Measurements from ENCODE around the gene KRT222. TPM values are rescaled to one million over a fixed set of nuclear protein-coding genes. Genes with fewer than 3 reads are reported as not detected.

Gene KRT222
- total RNA-seq (0.19 TPM), polyA plus RNA-seq (0.84 TPM)
- long read RNA-seq, donor 1, result 0 reads
- long read RNA-seq, donor 2, result 0 reads
- long read RNA-seq, donor 3, result 0 reads
- long read RNA-seq, donor 4, result 0 reads
- long read RNA-seq, donor 5, result 0 reads
- long read RNA-seq, donor 6, result 0 reads
- long read RNA-seq, donor 7, result 0 reads
- long read RNA-seq, donor 8, result 0 reads
- long read RNA-seq, donor 9, result 0 reads
- long read RNA-seq, donor 10, result 0 reads

DNA sequence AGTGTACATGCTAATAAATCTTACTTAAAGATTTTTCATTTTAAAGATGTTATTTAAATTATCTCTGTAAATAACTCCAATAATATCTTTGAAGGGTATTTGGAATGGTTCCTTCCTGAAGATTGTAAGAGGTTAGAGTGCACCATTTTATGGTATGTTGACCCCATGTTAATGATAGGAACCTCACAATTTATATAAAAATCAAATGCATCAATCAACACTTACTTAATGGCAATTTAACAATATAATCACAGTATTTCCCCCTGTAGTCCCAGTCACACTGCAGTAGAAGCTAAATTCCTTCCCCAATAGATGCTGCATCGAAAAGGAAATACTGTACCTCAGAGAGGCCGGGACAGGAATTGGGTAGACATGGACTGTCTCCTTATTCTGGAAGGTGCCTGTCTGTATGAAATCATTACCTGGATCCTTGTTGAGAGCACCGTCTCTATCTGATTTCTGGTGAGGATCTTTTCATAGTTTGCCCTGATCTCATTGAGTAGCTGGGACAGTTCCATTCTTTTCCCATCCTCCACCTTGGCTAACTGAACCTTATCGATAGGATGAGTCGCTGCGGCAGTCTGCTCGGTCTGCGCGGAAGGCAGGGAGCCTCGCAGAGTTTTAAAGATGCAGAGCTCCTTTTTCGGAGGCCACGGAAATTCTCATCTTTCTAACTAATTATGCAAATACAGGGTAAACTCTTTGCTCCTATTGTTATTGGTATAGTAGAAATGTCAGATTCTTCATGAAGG, at the start of gene KRT222:
TSS of gene KRT222 (minus strand) at position 596 of the 752 bp plus-strand sequence. CDS start at position 518, 78 bp downstream.
- Histone ChIP-seq H3K4me1 (ENCODE audit: control insufficient read depth in 2 of 2, insufficient read depth in 2 of 2, low read length in 2 of 2) (peaks cover 0 to 2% of the 10 kb centered on the region in 2 donors), H3K4me3 (ENCODE audit: low read length in 2 of 2) (no peak within 1 kb of the TSS), H3K27me3 (ENCODE audit: control insufficient read depth in 2 of 2, insufficient read depth in 1 of 2, low read length in 1 of 2) (peaks cover 0 to 52% of the 10 kb centered on the region in 2 donors), H3K36me3 (ENCODE audit: control insufficient read depth in 2 of 2, insufficient read depth in 2 of 2, low read length in 1 of 2) (no peaks in the 10 kb centered on the region), H3K9me3 (ENCODE audit: control insufficient read depth in 2 of 2, insufficient read depth in 1 of 2, low read length in 1 of 2) (no peaks in the 10 kb centered on the region), H3K27ac (ENCODE audit: low read depth in 1 of 2, low read length in 1 of 2) (no peak within 1 kb of the TSS)
- no peak for DNase-seq (ENCODE audit: low read depth in 6 of 9, low spot score in 9 of 9)
- 13% methylated on average over 12 of the region's 12 CpGs for WGBS

DNA sequence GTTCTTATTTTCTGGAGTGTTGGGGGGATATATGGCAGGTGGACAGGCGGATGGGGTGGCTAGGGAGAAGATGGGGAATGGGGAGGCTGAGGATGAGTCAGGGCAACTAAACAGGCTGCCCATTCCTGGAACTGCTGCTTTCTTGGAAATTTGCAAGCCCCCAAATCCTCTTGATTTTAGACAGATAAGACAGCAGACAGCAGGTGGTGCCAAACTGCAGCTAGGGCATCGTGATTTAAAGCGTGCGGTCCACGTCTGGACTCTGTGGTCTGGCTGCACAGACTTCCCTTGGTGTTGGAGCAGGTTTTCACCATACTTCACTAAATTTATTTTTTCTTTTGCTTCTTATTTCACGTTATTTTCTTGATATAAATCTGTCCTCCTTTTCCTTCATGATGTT, 49.5 kb upstream of the KRT222 start:
- no peak overlapping the region for H3K27ac ChIP-seq (ENCODE audit: low read depth in 1 of 2, low read length in 1 of 2)
- H3K27me3 ChIP-seq (ENCODE audit: control insufficient read depth in 2 of 2, insufficient read depth in 1 of 2, low read length in 1 of 2), result peaks cover 0 to 6% of the 10 kb centered on the region in 2 donors
- WGBS, result 78% methylated on average over 6 of the region's 6 CpGs
- no peak overlapping the region for H3K4me3 ChIP-seq (ENCODE audit: low read length in 2 of 2)
- no peak for DNase-seq (ENCODE audit: low read depth in 6 of 9, low spot score in 9 of 9)
- no peaks in the 10 kb centered on the region for H3K4me1 ChIP-seq (ENCODE audit: control insufficient read depth in 2 of 2, insufficient read depth in 2 of 2, low read length in 2 of 2)
- no peaks in the 10 kb centered on the region for H3K36me3 ChIP-seq (ENCODE audit: control insufficient read depth in 2 of 2, insufficient read depth in 2 of 2, low read length in 1 of 2)
- no peaks in the 10 kb centered on the region for H3K9me3 ChIP-seq (ENCODE audit: control insufficient read depth in 2 of 2, insufficient read depth in 1 of 2, low read length in 1 of 2)

DNA sequence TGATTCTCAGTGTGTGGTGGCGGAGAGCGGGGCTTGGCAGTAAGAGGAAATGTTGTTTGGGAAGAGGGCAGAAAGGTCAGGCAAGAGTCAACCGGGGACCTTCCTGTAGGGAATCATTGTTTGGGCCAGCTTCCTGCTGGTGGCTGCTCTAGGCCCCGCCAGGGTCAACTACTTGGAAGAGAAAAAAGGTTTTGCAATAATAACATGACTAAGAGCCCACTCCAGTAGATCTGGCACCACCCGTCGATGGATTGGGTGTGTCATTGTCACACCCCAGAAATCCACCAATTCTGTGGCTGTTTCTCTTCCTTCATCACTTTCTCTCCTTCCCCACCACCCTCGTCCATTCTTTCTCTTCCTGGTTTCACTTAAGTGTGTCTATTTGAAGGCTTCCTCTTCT, 42.8 kb upstream of the KRT222 start:
- no peak overlapping the region for H3K27ac ChIP-seq (ENCODE audit: low read depth in 1 of 2, low read length in 1 of 2)
- DNase-seq (ENCODE audit: low read depth in 6 of 9, low spot score in 9 of 9), result no peak
- no peaks in the 10 kb centered on the region for H3K9me3 ChIP-seq (ENCODE audit: control insufficient read depth in 2 of 2, insufficient read depth in 1 of 2, low read length in 1 of 2)
- H3K4me1 ChIP-seq (ENCODE audit: control insufficient read depth in 2 of 2, insufficient read depth in 2 of 2, low read length in 2 of 2), result no peaks in the 10 kb centered on the region
- H3K27me3 ChIP-seq (ENCODE audit: control insufficient read depth in 2 of 2, insufficient read depth in 1 of 2, low read length in 1 of 2), result peaks cover 2 to 9% of the 10 kb centered on the region in 2 donors
- WGBS, result 73% methylated on average over 7 of the region's 7 CpGs
- no peak overlapping the region for H3K4me3 ChIP-seq (ENCODE audit: low read length in 2 of 2)
- no peaks in the 10 kb centered on the region for H3K36me3 ChIP-seq (ENCODE audit: control insufficient read depth in 2 of 2, insufficient read depth in 2 of 2, low read length in 1 of 2)

DNA sequence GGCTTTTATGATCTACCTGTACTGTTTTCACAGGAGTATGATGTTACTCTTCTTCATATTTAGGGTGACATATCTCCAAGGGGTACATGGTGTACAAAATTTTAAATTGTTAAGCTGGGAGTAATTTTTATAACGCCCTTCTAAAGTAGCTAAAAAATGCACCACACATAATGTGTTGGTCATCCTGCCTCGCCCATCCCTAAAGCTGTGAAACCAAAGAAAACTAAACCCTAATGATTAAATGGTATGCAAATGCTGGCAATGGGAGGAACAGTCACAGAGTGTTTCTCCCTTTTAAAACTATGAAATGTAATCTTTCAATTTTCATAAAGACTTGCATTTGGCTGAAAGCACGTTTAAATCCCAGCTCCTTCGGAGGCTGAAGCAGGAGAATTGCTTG, 40.6 kb upstream of the KRT222 start:
- no peak overlapping the region for H3K4me3 ChIP-seq (ENCODE audit: low read length in 2 of 2)

DNA sequence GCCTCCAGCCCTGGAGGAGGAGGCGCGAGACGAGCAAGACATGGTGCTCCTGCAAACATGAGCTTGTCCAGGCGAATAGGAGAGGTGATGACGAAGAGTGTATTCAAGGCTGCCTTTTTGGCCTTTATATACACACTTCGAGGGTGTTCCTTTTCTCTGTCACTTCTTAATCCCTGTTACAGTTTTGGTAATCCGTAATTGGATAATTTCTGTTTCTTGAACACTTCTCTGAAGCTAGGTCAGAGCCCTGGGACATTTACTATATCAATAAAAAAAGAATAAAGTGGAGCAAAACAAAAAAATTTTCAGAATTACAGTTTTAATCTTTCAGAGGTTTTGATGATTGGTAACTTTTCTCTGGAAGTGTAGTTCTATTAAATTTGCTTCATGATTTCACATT, 38.7 kb upstream of the KRT222 start, which contains the start of gene KRT24:
TSS of gene KRT24 (minus strand) at position 101 of the 400 bp plus-strand sequence. CDS start at position 42, 59 bp downstream.
- no peak within 1 kb of the TSS for H3K4me3 ChIP-seq (ENCODE audit: low read length in 2 of 2)
- H3K27me3 ChIP-seq (ENCODE audit: control insufficient read depth in 2 of 2, insufficient read depth in 1 of 2, low read length in 1 of 2), result peaks cover 2 to 13% of the 10 kb centered on the region in 2 donors
- no peak within 1 kb of the TSS for H3K27ac ChIP-seq (ENCODE audit: low read depth in 1 of 2, low read length in 1 of 2)
- no peak for DNase-seq (ENCODE audit: low read depth in 6 of 9, low spot score in 9 of 9)
- 95% methylated on average over 7 of the region's 7 CpGs for WGBS
- H3K4me1 ChIP-seq (ENCODE audit: control insufficient read depth in 2 of 2, insufficient read depth in 2 of 2, low read length in 2 of 2), result no peaks in the 10 kb centered on the region
- H3K36me3 ChIP-seq (ENCODE audit: control insufficient read depth in 2 of 2, insufficient read depth in 2 of 2, low read length in 1 of 2), result no peaks in the 10 kb centered on the region
- H3K9me3 ChIP-seq (ENCODE audit: control insufficient read depth in 2 of 2, insufficient read depth in 1 of 2, low read length in 1 of 2), result no peaks in the 10 kb centered on the region

More for the DNA sequence above, 40.6 kb upstream of the KRT222 start:
- DNase-seq (ENCODE audit: low read depth in 6 of 9, low spot score in 9 of 9), result no peak
- Histone ChIP-seq H3K27ac (ENCODE audit: low read depth in 1 of 2, low read length in 1 of 2) (no peak overlapping the region), H3K36me3 (ENCODE audit: control insufficient read depth in 2 of 2, insufficient read depth in 2 of 2, low read length in 1 of 2) (no peaks in the 10 kb centered on the region), H3K27me3 (ENCODE audit: control insufficient read depth in 2 of 2, insufficient read depth in 1 of 2, low read length in 1 of 2) (peaks cover 2 to 13% of the 10 kb centered on the region in 2 donors), H3K9me3 (ENCODE audit: control insufficient read depth in 2 of 2, insufficient read depth in 1 of 2, low read length in 1 of 2) (no peaks in the 10 kb centered on the region), H3K4me1 (ENCODE audit: control insufficient read depth in 2 of 2, insufficient read depth in 2 of 2, low read length in 2 of 2) (no peaks in the 10 kb centered on the region)
- WGBS, result 80% methylated on average over 4 of the region's 4 CpGs

DNA sequence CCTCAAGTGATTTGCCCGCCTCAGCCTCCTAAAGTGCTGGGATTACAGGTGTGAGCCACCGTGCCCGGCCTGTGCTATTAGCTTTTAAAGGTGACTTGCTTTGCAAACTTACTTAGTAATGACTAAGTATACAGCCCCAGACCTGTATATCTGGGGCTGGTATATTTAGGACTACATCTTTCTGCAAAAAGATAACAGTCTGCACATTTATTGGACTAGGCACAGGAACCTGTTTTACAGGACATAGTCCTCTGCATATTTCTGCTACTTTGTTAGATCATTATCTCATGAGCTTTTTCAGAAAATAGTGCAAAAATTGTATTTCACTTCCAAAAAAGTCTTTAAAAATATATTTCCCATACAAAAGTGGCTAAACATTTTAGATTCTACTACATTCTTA, 37.3 kb upstream of the KRT222 start:
- H3K27me3 ChIP-seq (ENCODE audit: control insufficient read depth in 2 of 2, insufficient read depth in 1 of 2, low read length in 1 of 2), result peaks cover 0 to 11% of the 10 kb centered on the region in 2 donors
- no peaks in the 10 kb centered on the region for H3K4me1 ChIP-seq (ENCODE audit: control insufficient read depth in 2 of 2, insufficient read depth in 2 of 2, low read length in 2 of 2)
- no peak for DNase-seq (ENCODE audit: low read depth in 6 of 9, low spot score in 9 of 9)
- no peaks in the 10 kb centered on the region for H3K36me3 ChIP-seq (ENCODE audit: control insufficient read depth in 2 of 2, insufficient read depth in 2 of 2, low read length in 1 of 2)
- H3K27ac ChIP-seq (ENCODE audit: low read depth in 1 of 2, low read length in 1 of 2), result no peak overlapping the region
- H3K9me3 ChIP-seq (ENCODE audit: control insufficient read depth in 2 of 2, insufficient read depth in 1 of 2, low read length in 1 of 2), result no peaks in the 10 kb centered on the region
- no peak overlapping the region for H3K4me3 ChIP-seq (ENCODE audit: low read length in 2 of 2)
- WGBS, result 97% methylated on average over 3 of the region's 3 CpGs

DNA sequence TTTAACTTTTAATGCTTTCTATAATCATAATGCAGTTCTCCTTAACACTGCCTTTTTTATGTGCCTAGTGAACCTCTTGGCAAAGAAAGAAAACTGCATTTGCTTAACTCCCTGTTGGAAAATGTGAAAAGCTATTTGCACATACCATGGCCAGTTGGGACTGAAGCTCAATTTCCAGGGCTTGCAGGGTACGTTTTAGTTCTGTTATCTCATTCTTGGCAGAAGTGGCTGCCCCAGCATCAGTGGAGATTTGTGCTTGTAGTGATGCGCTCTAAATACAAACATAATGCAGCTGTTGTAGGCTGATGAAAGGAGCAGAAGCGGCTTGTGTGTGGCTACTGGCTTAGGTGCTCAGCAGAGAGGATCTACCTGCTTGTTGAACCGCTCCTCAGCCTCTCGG, 34.9 kb upstream of the KRT222 start:
- no peaks in the 10 kb centered on the region for H3K36me3 ChIP-seq (ENCODE audit: control insufficient read depth in 2 of 2, insufficient read depth in 2 of 2, low read length in 1 of 2)
- no peaks in the 10 kb centered on the region for H3K4me1 ChIP-seq (ENCODE audit: control insufficient read depth in 2 of 2, insufficient read depth in 2 of 2, low read length in 2 of 2)
- no peak overlapping the region for H3K4me3 ChIP-seq (ENCODE audit: low read length in 2 of 2)
- WGBS, result 75% methylated on average over 5 of the region's 5 CpGs
- H3K27ac ChIP-seq (ENCODE audit: low read depth in 1 of 2, low read length in 1 of 2), result no peak overlapping the region
- no peaks in the 10 kb centered on the region for H3K9me3 ChIP-seq (ENCODE audit: control insufficient read depth in 2 of 2, insufficient read depth in 1 of 2, low read length in 1 of 2)
- DNase-seq (ENCODE audit: low read depth in 6 of 9, low spot score in 9 of 9), result no peak
- H3K27me3 ChIP-seq (ENCODE audit: control insufficient read depth in 2 of 2, insufficient read depth in 1 of 2, low read length in 1 of 2), result peaks cover 0 to 16% of the 10 kb centered on the region in 2 donors

DNA sequence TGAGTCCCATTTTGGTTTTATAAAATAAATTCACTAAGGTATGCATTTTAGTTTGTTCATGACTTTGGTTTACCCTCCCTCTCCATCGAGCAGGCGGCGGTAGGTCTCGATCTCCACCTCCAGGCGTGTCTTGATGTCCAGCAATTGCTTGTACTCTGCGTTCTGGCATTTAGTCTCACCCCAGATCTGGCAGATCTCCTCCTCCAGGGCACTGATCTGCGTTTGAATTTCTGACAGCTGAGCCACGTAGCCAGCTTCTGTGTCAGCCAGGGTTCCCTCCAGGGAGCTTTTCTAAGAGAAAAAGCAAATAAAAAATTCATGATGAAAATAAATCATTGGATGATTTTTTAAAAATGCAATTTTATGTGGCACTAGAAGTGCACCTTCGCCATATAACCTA, 34.4 kb upstream of the KRT222 start:
- H3K27ac ChIP-seq (ENCODE audit: low read depth in 1 of 2, low read length in 1 of 2), result no peak overlapping the region
- H3K4me1 ChIP-seq (ENCODE audit: control insufficient read depth in 2 of 2, insufficient read depth in 2 of 2, low read length in 2 of 2), result no peaks in the 10 kb centered on the region
- no peaks in the 10 kb centered on the region for H3K9me3 ChIP-seq (ENCODE audit: control insufficient read depth in 2 of 2, insufficient read depth in 1 of 2, low read length in 1 of 2)
- peaks cover 0 to 15% of the 10 kb centered on the region in 2 donors for H3K27me3 ChIP-seq (ENCODE audit: control insufficient read depth in 2 of 2, insufficient read depth in 1 of 2, low read length in 1 of 2)
- 88% methylated on average over 9 of the region's 9 CpGs for WGBS
- DNase-seq (ENCODE audit: low read depth in 6 of 9, low spot score in 9 of 9), result no peak
- no peaks in the 10 kb centered on the region for H3K36me3 ChIP-seq (ENCODE audit: control insufficient read depth in 2 of 2, insufficient read depth in 2 of 2, low read length in 1 of 2)
- H3K4me3 ChIP-seq (ENCODE audit: low read length in 2 of 2), result no peak overlapping the region

DNA sequence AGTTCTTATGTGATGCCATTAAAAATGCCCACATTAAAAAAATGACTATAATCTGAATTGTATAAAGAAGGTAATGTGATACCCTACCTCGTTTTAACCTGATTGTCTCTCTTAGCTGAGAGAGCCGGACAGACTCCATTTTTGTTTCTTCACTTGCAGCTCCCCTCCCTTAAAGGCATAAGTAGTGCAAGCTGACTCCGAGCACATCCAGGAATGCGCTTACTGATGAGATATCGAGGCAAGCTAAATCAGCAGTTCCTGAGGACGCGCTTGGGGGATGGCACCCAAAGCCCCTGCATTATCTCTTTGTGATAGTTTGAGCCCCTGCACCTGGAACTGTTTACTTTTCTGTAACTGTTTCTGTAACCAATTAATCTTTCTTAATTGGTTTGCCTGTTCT, 32.3 kb upstream of the KRT222 start:
- Histone ChIP-seq H3K4me1 (ENCODE audit: control insufficient read depth in 2 of 2, insufficient read depth in 2 of 2, low read length in 2 of 2) (no peaks in the 10 kb centered on the region), H3K27ac (ENCODE audit: low read depth in 1 of 2, low read length in 1 of 2) (no peak overlapping the region), H3K4me3 (ENCODE audit: low read length in 2 of 2) (no peak overlapping the region), H3K36me3 (ENCODE audit: control insufficient read depth in 2 of 2, insufficient read depth in 2 of 2, low read length in 1 of 2) (no peaks in the 10 kb centered on the region), H3K9me3 (ENCODE audit: control insufficient read depth in 2 of 2, insufficient read depth in 1 of 2, low read length in 1 of 2) (no peaks in the 10 kb centered on the region), H3K27me3 (ENCODE audit: control insufficient read depth in 2 of 2, insufficient read depth in 1 of 2, low read length in 1 of 2) (peaks cover 0 to 9% of the 10 kb centered on the region in 2 donors)
- no peak for DNase-seq (ENCODE audit: low read depth in 6 of 9, low spot score in 9 of 9)
- WGBS, result 86% methylated on average over 7 of the region's 7 CpGs

Data from thymus (tissue), 14 donors.